HepG2 (cell line): Measurements from ENCODE around the gene TOMM6. TPM values are rescaled to one million over a fixed set of nuclear protein-coding genes. Genes with fewer than 3 reads are reported as not detected.

Experiments used
- GMEB2 ChIP-seq: IDR thresholded peaks from 2 replicates; pipeline ENCODE4 v1.6.1; 2016; ENCODE audit warnings: missing biosample characterization, missing genetic modification reagents, low read depth
- HNF1A ChIP-seq, 2 experiments: sonication (generic) in 1 of 2; formaldehyde crosslinking in 1 of 2; IDR thresholded peaks; 2 replicates each; pipeline versions ENCODE4 v1.4.0 to v1.6.1; 2016 to 2020; ENCODE audit warnings: borderline replicate concordance in 1 of 2, low read depth in 1 of 2, mild to moderate bottlenecking in 1 of 2, missing genetic modification reagents in 1 of 2
- RBM22 ChIP-seq: fragments of 200-400 bp; formaldehyde crosslinking; optimal IDR thresholded peaks from 2 replicates; pipeline ENCODE3; 2017; ENCODE audit warnings: mild to moderate bottlenecking, low read length, moderate library complexity
- REPIN1 ChIP-seq: sonication (generic); formaldehyde crosslinking; IDR thresholded peaks from 2 replicates; pipeline ENCODE4 v1.8.0; 2022; ENCODE audit warnings: missing genetic modification reagents, low read depth, mild to moderate bottlenecking, borderline replicate concordance
- SRSF1 ChIP-seq: fragments of 200-400 bp; formaldehyde crosslinking; optimal IDR thresholded peaks from 2 replicates; pipeline ENCODE3; 2017; ENCODE audit warnings: mild to moderate bottlenecking, low read depth, low read length, moderate library complexity
- SRY ChIP-seq: sonication (generic); formaldehyde crosslinking; IDR thresholded peaks from 2 replicates; pipeline ENCODE4 v1.8.0; 2022; ENCODE audit warnings: mild to moderate bottlenecking, missing genetic modification reagents
- SUZ12 ChIP-seq: fragments of 150-350 bp; IDR thresholded peaks from 2 replicates; pipeline ENCODE4 v1.6.1; 2014; ENCODE audit warnings: low read depth, low read length
- THAP11 ChIP-seq: IDR thresholded peaks from 2 replicates; pipeline ENCODE4 v1.6.1; 2016; ENCODE audit warnings: missing biosample characterization, missing genetic modification reagents
- ZNF557 ChIP-seq: sonication (generic); formaldehyde crosslinking; IDR thresholded peaks from 2 replicates; pipeline ENCODE4 v1.4.0; 2020; ENCODE audit warnings: missing genetic modification reagents
- ZNF639 ChIP-seq: conservative IDR thresholded peaks from 2 replicates; pipeline ENCODE4 v1.6.1; 2018; ENCODE audit warnings: missing genetic modification reagents
- ZNF713 ChIP-seq: sonication (generic); formaldehyde crosslinking; IDR thresholded peaks from 2 replicates; pipeline ENCODE4 v1.4.0; 2020; ENCODE audit warnings: mild to moderate bottlenecking, missing genetic modification reagents
- polyA plus RNA-seq, 8 experiments: library from polyadenylated mRNA; depleted of rRNA in 3 of 8; stranded (reverse) in 7 of 8; unstranded in 1 of 8; fragments of >200 nt; fragmentation: Illumina TruSeq in 4 of 8; extraction: Trizol in 4 of 8; gene quantifications; 2 replicates each; pipeline versions ENCODE4 v1.2.1 to v1.2.3, GENCODE V29; 2011 to 2016; ENCODE audit warnings: low read depth in 4 of 8, missing spikeins in 1 of 8, mixed read lengths in 1 of 8; ENCODE audit not compliant: insufficient read depth in 1 of 8
- total RNA-seq, 5 experiments: library from RNA; depleted of rRNA; stranded (reverse); fragments of >200 nt; fragmentation: Illumina TruSeq; extraction: Trizol; gene quantifications; 2 replicates each; pipeline ENCODE4 v1.2.3, GENCODE V29; 2016; ENCODE audit warnings: low read depth in 1 of 5
- TF ChIP-seq, protein P1 (sequence below): sonication (generic); formaldehyde crosslinking; IDR thresholded peaks from 2 replicates; pipeline ENCODE4 v1.4.0; 2020; ENCODE audit warnings: missing genetic modification reagents
- TF ChIP-seq, protein P2 (sequence below): sonication (generic); formaldehyde crosslinking; IDR thresholded peaks from 2 replicates; pipeline ENCODE4 v1.8.0; 2022; ENCODE audit warnings: mild to moderate bottlenecking, missing genetic modification reagents
- TF ChIP-seq, protein P3 (sequence below): sonication (generic); formaldehyde crosslinking; IDR thresholded peaks from 2 replicates; pipeline ENCODE4 v1.4.0; 2020; ENCODE audit warnings: missing genetic modification reagents

TOMM6 gene
- total and polyA plus RNA-seq, 2 of the 13 experiments (the other 11 are each of a cell fraction or from before 2014, with no cell fraction given) = 320 to 321 TPM

- TF ChIP-seq GMEB2 (CRISPR knock-in tag) (no peak), THAP11 (CRISPR knock-in tag) (peak; percentile 72; the same call in 1 of the 2 replicates), SRY (CRISPR knock-in tag) (no peak), REPIN1 (peak; percentile 43; the same call in 1 of the 2 replicates), HNF1A (IDR thresholded peaks at IDR 0.05; ENCODE audit: low read depth) (no peak), HNF1A (CRISPR knock-in tag; IDR thresholded peaks at IDR 0.05; ENCODE audit: borderline replicate concordance) (no peak), RBM22 (no peak), SUZ12 (no peak), ZNF713 (CRISPR knock-in tag) (no peak), SRSF1 (no peak), ZNF557 (no peak), ZNF639 (CRISPR knock-in tag) (no peak)
- TF ChIP-seq, protein P1, sequence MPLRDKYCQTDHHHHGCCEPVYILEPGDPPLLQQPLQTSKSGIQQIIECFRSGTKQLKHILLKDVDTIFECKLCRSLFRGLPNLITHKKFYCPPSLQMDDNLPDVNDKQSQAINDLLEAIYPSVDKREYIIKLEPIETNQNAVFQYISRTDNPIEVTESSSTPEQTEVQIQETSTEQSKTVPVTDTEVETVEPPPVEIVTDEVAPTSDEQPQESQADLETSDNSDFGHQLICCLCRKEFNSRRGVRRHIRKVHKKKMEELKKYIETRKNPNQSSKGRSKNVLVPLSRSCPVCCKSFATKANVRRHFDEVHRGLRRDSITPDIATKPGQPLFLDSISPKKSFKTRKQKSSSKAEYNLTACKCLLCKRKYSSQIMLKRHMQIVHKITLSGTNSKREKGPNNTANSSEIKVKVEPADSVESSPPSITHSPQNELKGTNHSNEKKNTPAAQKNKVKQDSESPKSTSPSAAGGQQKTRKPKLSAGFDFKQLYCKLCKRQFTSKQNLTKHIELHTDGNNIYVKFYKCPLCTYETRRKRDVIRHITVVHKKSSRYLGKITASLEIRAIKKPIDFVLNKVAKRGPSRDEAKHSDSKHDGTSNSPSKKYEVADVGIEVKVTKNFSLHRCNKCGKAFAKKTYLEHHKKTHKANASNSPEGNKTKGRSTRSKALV = no peak
- TF ChIP-seq, protein P2, sequence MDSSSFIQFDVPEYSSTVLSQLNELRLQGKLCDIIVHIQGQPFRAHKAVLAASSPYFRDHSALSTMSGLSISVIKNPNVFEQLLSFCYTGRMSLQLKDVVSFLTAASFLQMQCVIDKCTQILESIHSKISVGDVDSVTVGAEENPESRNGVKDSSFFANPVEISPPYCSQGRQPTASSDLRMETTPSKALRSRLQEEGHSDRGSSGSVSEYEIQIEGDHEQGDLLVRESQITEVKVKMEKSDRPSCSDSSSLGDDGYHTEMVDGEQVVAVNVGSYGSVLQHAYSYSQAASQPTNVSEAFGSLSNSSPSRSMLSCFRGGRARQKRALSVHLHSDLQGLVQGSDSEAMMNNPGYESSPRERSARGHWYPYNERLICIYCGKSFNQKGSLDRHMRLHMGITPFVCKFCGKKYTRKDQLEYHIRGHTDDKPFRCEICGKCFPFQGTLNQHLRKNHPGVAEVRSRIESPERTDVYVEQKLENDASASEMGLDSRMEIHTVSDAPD (CRISPR knock-in tag) = 0 out of 2 replicates have a peak, but pooled peaks have one; percentile 38
- TF ChIP-seq, protein P3, sequence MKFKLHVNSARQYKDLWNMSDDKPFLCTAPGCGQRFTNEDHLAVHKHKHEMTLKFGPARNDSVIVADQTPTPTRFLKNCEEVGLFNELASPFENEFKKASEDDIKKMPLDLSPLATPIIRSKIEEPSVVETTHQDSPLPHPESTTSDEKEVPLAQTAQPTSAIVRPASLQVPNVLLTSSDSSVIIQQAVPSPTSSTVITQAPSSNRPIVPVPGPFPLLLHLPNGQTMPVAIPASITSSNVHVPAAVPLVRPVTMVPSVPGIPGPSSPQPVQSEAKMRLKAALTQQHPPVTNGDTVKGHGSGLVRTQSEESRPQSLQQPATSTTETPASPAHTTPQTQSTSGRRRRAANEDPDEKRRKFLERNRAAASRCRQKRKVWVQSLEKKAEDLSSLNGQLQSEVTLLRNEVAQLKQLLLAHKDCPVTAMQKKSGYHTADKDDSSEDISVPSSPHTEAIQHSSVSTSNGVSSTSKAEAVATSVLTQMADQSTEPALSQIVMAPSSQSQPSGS (CRISPR knock-in tag) = no peak
These were observed 45.6 kb upstream of the TOMM6 start (continued) for GRCh38 chr6:41741625-41742490.
